DOHH2 (cell line): Measurements from ENCODE around the gene TEX29.

Experiments
- H3F3A ChIP-seq: fragments of 200-600 bp; sonication (generic), shearing (Covaris generic); 2 replicates; pipeline ENCODE4 v1.6.0; 2016; ENCODE audit warnings: antibody characterized with exemption, mild to moderate bottlenecking; ENCODE audit not compliant: control insufficient read depth, insufficient read depth
- H3K27ac ChIP-seq: fragments of 200-600 bp; sonication (generic); 2 replicates; pipeline ENCODE4 v1.5.1; 2014; ENCODE audit warnings: low read depth, mild to moderate bottlenecking, low read length, moderate library complexity
- H3K27me3 ChIP-seq: fragments of 200-600 bp; sonication (generic); 2 replicates; pipeline ENCODE4 v1.6.1; 2014; ENCODE audit warnings: mild to moderate bottlenecking, low read length, mixed read lengths; ENCODE audit not compliant: control insufficient read depth
- H3K36me3 ChIP-seq: fragments of 200-600 bp; sonication (generic); 2 replicates; pipeline ENCODE4 v1.6.1; 2014; ENCODE audit warnings: mild to moderate bottlenecking, low read length, moderate library complexity, mixed read lengths; ENCODE audit not compliant: control insufficient read depth
- H3K4me1 ChIP-seq: fragments of 200-600 bp; sonication (generic); 2 replicates; pipeline ENCODE4 v1.6.1; 2014; ENCODE audit warnings: mild to moderate bottlenecking, low read length, mixed read lengths; ENCODE audit not compliant: control insufficient read depth
- H3K4me2 ChIP-seq: fragments of 200-600 bp; sonication (generic); 2 replicates; pipeline ENCODE4 v1.6.0; 2014; ENCODE audit warnings: mild to moderate bottlenecking, low read length, moderate library complexity
- H3K4me3 ChIP-seq: fragments of 200-600 bp; sonication (generic); 2 replicates; pipeline ENCODE4 v1.5.1; 2014; ENCODE audit warnings: mild to moderate bottlenecking, low read length, mixed read lengths
- H3K79me2 ChIP-seq: fragments of 200-600 bp; sonication (generic); 2 replicates; pipeline ENCODE4 v1.6.1; 2014; ENCODE audit warnings: mild to moderate bottlenecking, low read length, mixed read lengths; ENCODE audit not compliant: control insufficient read depth
- H3K9me2 ChIP-seq: fragments of 200-600 bp; sonication (generic); replicated peaks from 2 replicates; pipeline ENCODE4 v1.6.1; 2014; ENCODE audit warnings: mild to moderate bottlenecking, low read length, mixed read lengths; ENCODE audit not compliant: control insufficient read depth
- H3K9me3 ChIP-seq: fragments of 200-600 bp; sonication (generic); 2 replicates; pipeline ENCODE4 v1.6.1; 2014; ENCODE audit warnings: antibody characterized with exemption, low read length, mixed read lengths; ENCODE audit not compliant: control insufficient read depth, insufficient read depth
- H4K20me1 ChIP-seq: fragments of 200-600 bp; sonication (generic); 2 replicates; pipeline ENCODE4 v1.6.0; 2014; ENCODE audit warnings: low read depth, mild to moderate bottlenecking, antibody characterized with exemption, low read length, moderate library complexity; ENCODE audit not compliant: control insufficient read depth, insufficient read depth
- CTCF ChIP-seq: fragments of 200-600 bp; sonication (generic); IDR thresholded peaks from one replicate; pipeline ENCODE4 v1.5.1; 2014; ENCODE audit warnings: antibody characterized with exemption, mild to moderate bottlenecking, low read depth, low read length; ENCODE audit not compliant: poor library complexity, severe bottlenecking
- EZH2phosphoT487 ChIP-seq: fragments of 200-600 bp; sonication (generic); IDR thresholded peaks from 2 replicates; pipeline ENCODE4 v1.6.1; 2017; ENCODE audit warnings: borderline replicate concordance, mild to moderate bottlenecking, antibody characterized with exemption, low read length, moderate library complexity, mixed read lengths

The TEX29 gene

DNA sequence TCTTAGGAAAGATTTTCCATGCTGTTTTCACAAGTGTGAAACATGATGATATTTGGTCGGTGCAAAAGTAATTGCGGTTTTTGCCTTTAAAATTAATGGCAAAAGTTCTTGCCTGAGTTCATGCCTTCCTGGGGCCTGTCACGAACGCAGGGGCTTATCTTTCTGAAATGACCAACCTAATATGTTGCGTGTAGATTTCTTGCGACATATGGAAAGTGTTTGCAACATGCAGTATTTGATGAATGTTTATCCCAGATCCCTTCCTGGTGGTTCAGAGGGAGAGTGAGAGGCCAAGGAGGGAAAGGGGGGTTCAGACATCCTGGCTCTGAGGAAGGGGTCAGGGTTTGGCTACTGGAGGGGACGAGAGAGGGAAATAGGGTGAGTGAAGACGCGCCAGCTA lies 72.0 kb downstream of the TEX29 start:
- no peak overlapping the region for H3K27ac ChIP-seq
- H3K4me1 ChIP-seq, result no peaks in the 10 kb centered on the region
- no peaks in the 10 kb centered on the region for H3F3A ChIP-seq
- no peaks in the 10 kb centered on the region for H3K79me2 ChIP-seq
- no peaks in the 10 kb centered on the region for H3K9me2 ChIP-seq
- TF ChIP-seq EZH2phosphoT487 (no peak), CTCF (no peak)
- no peak overlapping the region for H3K4me2 ChIP-seq
- no peaks in the 10 kb centered on the region for H3K27me3 ChIP-seq
- H4K20me1 ChIP-seq, result no peaks in the 10 kb centered on the region
- no peaks in the 10 kb centered on the region for H3K9me3 ChIP-seq
- no peaks in the 10 kb centered on the region for H3K36me3 ChIP-seq
- H3K4me3 ChIP-seq, result no peak overlapping the region

- no peak for TF ChIP-seq EZH2phosphoT487
- TF ChIP-seq CTCF, result no peak
- Histone ChIP-seq H3K4me3 (no peak overlapping the region), H3K27ac (no peak overlapping the region), H3K4me2 (no peak overlapping the region), H3K9me2 (no peaks in the 10 kb centered on the region), H3K9me3 (no peaks in the 10 kb centered on the region), H3K27me3 (no peaks in the 10 kb centered on the region), H3K79me2 (no peaks in the 10 kb centered on the region), H4K20me1 (no peaks in the 10 kb centered on the region), H3K36me3 (no peaks in the 10 kb centered on the region), H3K4me1 (no peaks in the 10 kb centered on the region), H3F3A (no peaks in the 10 kb centered on the region)
These were observed 72.9 kb downstream of the TEX29 start for GRCh38 chr13:111393221-111393790.
